ENCODE measurements around the gene RPS14.

The RPS14 gene

DNA sequence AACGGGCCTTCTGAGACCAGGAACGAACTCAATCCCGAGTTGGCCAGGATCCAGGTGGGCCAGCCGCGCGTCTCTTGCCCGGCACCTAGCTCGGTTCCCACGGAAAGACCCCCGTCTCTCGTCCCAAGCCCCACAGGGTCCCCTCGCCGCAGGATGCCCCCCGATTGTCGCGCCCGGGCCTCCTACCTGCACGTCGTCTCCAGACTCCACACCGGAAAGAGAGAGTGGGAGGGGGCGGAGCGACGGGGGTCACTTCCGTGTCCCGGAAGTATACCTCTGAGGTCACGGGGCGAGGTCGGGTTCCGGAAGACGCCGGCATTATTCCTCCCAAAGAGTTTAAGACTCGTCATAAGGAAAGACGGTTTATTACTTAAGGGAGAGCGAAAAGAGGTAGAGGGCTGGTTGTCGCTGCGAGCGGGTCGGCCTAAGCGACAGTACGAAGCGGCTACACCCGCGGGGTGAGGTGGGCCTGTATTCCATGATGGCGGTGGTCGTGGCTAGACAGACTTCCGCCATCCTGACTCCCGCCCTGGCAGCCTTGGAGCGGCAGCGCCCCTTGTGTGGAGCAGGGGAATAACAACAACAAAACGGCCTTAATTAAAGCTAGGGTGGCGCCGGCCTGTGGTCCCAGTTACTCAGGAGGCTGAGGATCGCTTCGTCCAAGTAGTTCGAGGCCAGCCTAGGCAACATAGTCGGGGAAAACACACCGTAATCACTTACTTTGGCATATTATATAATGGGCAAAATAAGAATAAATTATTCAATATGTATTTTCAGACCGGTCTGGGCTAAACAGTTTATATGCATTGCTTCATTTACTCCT, at the start of gene RPS14:
Gene RPS14 (minus strand): TSS at position 223 of the 823 bp plus-strand sequence. CDS start 2,006 bp downstream, outside the sequence.
- DNase-seq, result peak; percentile 96

DNA sequence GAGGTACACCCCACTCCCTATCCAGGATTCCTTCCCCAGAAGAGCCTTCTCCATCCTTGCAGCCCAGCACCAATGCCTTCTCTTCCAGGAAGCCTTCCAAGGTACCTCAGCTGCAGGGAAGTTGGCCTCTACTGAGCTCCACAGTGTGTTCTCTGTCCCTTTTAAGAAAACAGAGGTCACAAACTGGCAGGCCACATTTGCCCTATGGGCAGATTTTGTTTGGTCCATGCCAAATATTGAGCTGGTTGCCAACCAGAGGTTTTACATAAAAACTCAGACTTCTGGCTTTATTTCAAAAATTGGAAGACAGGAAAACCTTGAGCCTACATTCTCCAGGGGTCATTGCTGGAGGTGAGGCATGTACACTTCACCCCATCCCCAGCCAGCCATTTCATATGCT, 49.4 kb upstream of the RPS14 start:
- DNase-seq, result no peak

DNA sequence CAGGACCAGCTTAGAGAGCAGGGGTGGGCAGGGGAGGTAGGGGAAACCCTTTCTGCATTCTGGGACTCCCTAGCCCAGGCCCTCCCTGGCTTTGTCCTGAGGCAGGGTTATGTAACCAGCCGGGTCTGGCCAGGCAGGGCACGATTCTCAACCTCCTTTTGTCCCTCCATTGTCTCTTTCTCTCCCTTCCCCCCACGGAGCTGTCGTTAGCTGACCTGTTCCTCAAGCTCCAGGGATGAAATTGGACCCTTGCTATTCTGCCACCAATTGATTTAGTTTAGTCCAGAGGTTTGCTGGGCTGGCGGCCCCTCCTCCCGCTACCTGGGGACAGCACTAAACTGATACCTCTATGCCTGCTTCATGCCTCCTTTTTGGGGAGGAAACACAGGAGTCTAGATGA, 49.0 kb upstream of the RPS14 start:
- DNase-seq, result no peak

DNA sequence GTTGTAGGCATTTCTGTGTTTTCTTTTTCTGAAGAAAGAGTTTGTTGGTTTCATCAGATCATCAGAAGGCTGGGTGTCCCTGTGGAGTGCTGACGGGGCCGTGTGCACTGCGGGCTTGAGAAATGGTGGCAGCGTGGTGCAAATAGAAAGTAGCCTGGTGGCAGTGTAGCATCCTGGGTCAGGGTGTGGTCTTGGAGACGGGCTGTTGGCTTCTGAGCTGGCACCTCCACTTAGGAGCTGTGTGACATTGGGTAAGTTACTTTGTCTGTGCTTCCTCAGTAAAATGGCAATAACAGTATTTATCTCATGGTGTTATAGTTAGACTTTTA, 48.4 kb upstream of the RPS14 start:
- no peak for DNase-seq

DNA sequence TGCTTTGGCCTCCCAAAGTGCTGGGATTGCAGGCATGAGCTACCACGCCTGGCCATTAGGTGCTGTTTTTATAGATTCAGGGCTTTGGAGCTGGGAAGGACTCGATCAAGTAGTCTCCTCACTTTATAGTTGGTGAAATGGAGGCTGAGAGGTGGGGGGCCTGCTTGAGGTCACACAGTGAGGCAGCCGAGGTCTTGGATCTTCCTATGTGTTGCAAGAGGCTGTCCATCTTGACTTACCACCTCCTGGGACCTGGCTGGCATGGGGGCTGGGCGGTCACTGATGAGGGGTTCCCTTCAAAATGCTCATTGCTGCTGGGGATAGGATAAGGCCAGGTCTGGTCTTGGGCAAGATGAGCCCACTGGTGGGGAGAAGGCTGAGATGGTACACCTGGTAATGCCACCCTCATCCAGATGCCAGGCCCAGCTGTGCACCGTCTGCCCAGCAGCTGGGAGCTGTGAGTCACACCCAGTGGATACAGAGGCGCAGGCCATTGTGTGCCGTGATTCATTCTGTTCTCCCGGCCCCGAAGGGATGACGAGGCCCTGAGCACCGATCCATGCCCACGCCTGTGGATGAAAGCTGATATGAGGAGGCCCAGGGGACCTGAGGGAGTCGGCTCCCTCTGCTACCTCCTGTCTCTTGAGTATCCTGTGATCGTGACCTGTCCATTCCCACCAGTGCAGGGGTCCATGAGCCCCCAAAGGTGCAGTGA, 47.9 kb upstream of the RPS14 start:
- no peak for DNase-seq

DNA sequence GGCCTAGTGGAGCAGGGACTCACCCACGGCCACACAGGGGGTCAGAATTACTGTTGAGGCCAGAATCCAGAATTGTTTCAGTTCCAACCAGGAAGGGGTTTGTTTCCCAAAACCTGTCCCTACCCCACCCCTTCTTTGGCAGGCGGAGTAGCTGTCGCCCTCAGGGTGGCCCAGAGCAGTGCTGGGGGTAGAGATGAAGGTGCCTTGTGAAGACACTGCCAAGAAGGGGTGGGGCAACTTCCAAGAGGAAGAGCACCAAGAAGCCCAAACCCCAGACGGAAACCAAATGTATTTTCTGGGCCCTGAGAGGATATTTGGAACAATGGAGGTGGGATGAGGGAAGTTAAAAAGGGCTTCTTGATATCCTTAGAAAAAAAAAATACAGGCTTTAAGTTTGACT, 47.0 kb upstream of the RPS14 start:
- no peak for DNase-seq

DNA sequence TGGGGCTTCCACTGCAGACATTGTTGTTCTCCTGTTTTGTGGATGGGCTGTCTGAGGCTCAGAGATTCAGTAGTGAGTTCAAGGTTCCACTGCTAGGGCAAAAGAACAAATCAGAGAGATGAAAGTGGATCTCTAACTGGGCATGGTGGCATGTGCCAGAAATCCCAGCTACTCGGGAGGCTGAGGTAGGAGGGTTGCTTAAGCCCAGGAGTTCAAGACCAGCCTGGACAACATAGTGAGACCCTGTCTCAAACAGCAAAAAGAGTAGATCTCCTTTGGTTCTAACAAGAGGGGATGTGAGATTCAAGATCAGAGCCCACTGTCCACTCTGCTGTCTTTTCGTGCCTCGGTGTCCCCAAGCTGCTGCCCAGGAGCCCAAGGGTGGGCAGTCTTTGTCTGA, 46.6 kb upstream of the RPS14 start:
- DNase-seq, result no peak

DNA sequence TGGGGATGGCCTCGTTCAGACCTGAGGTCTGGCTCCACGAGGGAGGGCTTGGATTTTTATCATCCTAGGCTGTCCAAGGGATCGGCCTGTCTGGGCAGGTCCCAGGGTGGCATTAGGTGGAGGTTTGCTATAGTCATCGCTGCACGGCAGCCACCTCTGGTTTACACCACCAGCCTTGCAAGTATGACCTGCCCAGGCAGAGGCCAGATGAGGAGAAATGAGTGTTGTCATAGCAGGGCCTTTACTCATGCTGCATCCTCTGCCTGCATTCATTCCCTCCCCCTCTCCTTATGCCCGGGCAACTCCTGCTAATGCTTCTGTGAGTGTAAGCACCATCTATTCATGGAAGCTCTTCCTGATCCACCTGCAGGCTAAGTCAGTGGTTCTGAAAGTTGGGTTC, 43.1 kb upstream of the RPS14 start:
- no peak for DNase-seq

DNA sequence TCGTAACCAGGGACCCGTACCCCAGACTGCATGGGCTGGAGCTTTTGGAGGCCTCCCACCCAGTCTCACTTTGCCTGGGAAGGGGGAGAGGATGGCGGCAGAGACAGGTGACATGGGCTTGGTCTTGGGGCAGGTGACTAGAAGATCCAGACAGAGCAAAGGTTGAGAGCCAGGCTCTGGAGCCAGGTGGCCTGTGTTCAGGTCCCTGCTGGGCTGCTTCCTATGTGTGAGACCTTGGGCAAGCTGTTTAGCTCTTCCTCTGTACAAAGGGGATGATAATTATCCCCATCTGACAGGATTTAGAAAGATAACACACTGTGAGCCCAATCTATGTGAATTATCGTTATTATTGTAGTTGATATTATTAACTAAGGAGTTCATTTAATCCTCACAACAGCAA, 42.3 kb upstream of the RPS14 start:
- DNase-seq, result no peak

DNA sequence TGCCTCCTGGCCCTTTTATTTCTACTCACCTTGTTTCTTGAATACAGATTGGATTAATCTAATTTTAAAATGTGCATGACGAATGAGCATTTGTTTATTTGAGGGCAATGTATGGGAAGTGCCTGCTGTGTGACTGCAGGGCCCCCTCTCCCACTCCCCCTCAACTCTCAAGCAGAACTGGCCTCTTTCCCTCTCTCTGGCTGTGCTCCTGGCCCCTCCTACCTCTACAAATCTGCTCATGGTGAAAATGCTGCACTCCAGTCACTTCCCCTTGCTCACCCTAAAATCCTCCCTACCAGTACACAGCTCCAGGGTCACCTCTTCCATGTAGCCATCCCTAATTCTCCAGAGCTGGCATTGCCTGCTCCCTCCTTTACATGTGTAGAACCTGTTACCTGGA, 41.2 kb upstream of the RPS14 start:
- DNase-seq, result no peak

DNA sequence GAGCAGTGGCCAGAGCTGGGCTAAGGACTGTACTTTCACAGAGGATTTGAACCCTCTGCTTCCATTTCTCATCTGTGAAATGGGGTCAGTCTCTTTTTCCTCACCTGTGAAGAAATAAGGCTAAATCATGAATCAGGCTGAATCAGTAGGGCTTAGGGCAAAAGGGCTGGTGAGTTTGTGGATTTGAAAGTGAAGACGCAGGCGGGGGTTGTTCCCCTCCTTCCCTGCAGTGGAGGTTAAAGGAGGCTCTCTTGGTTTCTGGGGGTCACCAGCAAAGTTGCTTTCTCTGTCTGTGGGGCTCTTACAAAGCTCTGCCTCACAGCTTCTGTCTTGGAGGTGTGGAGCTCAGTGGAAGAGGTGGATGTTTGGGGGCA, 40.7 kb upstream of the RPS14 start:
- DNase-seq, result no peak

DNA sequence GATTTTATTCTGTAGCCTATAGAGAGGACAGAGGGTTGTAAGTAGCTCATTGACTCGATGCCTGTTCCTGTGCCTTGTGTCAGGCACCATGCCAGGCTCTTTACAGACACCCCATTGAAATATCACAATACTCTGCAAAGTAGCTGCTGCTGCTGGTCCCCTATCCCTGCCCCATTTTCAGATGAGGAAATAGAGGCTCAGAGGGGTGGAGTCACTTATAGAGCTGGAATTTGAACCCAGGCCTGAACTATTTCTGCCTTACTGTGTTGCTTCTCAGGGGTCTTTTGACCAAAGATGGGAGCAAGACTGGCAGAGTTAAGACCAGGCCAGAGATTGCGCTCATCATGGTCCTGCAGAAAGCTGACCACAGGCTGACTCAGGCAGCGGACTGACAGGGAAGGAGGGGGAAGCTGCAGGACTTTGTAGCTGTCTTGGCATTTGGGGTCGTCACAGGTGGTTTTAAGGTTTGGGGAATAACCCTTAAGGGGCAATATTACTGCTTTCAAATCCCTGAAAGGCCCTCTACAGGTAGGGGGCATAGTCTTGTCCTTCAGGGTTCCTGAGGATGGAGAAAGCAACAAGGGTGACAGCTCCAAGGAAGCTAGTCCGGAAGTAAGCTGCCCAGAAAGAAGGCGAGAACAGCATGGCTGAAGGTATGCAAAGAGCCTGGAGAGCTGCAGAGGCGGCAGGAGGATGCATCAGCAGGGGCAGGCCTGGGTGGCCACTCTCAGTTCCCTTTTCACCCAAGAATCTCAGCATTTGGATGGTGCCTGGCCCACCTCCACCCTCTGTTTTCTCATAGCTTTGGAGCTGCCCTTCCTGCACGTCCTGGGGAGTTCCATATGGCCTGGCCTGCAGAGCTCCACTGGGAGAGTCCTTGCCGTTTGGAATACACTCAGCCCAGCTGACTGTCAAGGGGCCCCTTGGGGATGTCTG, 40.1 kb upstream of the RPS14 start:
- no peak for DNase-seq

DNA sequence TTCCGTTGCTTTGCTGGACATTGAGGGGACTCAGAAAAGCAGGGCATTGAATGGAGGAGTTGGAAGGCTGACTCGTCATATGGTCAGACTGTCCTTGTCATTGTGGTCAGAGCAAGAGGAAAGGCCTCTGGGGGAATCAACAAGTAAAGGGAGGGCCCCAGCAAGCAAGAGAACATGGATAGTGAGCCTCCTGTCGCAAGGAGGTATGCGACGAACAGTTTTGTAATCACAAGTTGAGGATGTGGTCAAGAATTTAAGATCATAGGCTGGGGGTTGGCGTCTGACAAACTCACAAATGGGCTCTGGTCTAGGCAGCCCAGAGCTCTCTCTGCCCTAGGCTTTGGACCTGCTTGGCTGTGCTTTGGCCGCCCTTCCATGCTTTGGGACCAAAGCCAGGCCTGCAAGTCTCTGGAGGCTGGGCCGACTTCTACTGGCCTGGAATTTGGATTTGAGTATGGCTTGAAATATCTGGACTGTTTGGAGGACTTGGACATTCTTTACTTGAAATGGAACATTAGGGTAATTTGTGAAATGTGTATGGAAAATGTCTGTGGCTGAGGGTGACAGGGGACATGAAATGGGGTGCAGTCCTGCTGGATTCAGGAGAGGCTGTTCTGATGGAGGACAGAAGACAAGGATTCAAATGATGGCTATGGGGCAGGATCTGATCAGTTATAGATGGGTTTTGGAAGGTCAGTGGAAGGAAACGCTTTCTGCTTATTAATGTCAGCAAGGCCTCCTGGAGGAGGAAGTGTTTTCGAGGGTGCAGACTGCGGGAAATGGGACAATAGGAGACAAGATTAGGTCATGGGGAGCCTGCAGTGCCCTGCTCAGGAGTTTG, 39.2 kb upstream of the RPS14 start:
- DNase-seq, result no peak

DNA sequence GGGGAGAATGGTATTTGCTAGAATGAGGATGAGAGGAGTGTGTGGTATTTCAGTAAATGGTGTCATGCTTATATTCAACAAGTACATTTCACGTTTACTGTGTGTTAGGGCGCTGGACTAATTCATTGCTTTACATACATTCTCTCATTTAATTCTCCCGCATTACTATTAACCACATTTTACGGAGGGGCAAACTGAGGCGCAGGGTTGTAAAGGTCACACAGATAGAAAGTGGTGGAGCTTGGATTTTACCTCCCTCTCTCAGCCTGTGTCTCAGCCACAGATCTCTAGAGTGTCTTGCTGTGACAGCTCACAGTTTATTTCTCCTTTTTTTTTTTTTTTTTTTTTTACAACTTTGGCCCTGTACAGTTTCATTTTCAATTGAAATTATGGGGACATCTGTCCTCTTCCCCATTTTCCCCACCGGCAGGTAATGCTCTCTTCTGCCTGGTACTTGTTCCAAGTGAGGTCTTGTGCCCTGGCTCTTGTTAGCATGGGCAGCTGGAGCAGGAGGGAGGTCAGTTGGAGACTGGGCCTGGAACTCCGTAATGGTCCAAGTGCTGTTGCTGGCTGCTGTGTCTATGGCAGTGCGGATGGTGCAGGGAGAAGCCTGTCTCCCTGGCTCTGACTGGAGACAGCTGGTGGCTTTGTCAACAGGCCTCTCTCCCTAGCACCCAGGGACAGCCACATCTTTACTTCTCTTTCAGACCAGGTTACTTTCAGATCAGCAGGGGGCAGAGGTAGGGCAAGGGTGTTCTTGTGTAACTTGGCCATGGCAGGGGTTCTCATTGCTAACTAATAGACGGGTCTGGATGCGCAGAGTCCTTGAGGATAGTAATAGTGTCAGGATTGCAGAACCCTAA, 37.9 kb upstream of the RPS14 start:
- no peak for DNase-seq

DNA sequence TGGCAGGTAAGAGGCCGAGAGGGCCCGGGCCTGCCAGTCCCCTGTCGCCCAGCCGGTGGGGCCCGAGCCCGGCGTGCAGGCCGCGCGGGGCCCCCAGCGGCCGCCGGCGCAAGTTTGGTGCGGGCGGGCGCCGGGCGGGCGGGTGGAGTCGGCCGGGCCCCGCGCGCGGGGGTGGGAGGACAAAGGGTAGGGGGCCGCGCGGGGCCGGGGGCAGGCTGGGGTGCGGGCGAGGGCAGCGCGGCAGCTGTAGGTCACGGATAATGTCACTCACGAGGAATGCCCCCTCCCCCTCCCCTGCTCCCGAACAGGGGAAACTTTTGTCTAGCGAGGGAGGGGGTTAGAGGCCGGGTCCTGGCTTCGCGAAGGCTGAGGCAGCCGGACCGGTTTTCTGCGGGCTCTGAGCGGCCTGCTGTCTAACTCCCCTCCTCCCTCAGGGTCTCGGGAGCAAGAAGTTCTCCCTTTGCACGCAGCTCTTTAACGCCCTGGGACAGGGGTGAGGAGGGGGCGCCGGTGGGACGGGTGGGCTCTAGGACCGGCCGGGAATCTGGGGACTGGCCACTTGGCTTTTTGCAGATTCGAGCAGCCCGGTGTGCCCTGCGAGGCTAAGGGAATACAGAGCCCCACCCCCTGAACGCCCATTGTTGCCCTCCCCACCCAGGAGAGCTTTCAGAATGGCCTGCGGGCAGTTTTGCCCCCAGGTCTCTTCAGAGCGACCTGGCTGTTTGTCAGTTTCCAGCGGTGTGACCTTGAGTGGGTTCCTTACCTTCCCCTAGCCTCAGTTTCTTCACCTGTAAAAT, 37.1 kb upstream of the RPS14 start:
- DNase-seq, result peak; percentile 43

DNA sequence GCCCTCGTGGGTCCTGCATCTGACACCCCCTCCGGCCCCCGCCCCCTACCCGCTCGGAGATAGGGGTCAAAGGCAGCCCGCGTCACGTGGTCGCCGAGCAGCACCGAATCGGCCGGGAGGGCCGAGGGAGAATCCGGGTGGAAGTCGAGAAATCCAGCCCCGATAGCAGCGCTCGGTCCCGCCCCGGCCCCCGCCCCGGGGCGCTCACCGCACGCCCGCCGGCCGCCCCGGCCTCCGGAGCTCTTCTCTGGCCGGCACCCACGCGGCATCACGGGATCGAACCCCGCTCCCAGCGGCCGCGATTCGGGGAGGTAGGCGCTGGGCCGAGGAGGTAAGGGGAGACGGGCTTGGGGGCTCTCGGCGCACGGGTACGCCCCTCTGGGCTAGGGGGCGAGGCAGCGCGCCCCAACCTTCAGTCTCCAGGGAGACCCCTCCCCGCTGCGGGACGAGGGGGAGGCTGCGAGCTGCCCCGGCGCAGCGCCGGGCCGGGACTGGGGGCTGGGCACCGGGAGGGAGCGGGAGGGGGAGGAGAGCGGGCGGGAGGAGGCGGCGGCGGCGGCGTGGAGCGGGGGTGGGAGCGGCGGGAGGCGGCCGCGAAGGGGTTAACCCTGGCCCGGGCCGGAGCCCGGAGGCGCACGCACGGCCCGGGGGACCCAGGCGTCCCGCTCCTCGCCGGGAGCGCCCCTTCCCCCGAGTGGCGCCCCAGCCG, 36.3 kb upstream of the RPS14 start:
- DNase-seq, result peak; percentile 27

DNA sequence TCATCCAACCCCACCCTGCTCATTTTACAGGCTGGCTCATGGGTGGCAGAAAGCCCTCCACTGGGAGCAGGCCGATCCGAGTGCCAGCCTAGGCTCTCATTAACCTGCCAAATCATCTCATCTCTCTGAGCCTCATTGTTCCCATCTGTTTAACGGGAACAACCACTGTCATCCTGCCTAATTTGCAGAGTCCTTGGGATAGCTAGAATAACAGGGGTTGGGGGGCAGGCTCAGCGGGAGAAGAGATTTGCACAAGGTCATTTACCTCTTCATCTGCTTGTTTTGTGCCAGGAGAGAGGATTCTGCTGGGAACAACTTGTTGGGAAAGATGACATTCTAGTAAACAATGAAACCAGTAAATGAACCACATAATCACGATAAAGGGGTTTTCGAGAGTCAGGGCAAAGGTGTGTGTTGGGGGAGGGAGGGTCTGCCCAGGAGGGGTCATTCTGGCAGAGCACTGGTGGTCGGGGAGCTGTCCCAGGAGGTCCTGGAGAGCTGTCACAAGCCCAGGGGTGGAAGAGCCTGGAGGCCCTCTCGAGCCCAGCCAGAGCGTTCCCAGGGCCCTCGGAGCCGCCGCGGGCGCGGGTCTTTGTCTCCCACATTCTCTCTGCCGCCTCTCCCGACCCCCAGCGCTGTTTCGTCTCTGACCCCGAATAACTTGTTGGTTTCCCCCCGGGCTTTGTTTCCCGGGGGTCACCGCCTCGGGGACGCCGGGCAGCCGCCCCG, 35.6 kb upstream of the RPS14 start:
- no peak for DNase-seq

DNA sequence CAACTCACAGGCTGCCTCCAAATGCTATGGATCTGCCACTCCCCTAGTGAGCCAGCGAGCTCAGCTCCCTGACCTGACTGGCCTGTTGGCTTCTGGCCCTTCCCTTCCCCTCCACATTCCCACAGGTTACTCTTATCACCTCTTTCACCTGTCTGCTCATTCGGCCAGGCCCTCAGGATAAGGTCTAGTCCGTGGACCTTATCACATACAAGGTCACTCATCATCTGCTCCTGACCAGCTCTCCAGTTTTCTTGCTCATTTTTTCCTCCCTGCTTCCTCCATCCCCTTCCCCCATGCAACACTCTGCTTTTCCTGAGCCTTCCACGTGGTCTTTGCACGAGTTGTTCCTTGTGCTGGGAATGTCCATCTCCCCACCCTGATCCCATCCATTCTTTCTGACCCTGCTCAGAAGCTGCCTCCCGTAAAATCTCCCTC, 32.5 kb upstream of the RPS14 start:
- DNase-seq, result no peak

DNA sequence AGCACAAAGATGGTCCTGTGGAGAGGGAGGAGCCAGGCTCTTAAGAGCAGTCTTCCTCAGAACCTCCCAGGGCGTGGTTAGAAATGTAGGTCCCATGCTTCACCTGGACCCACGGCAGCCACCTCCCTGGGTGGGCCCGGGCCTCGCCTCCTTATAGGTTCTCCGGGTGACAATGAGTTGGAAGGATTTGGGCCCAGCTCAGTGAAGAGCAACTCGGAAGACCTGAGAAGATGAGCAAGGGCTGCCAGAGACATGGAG, 32.1 kb upstream of the RPS14 start:
- DNase-seq, result no peak

DNA sequence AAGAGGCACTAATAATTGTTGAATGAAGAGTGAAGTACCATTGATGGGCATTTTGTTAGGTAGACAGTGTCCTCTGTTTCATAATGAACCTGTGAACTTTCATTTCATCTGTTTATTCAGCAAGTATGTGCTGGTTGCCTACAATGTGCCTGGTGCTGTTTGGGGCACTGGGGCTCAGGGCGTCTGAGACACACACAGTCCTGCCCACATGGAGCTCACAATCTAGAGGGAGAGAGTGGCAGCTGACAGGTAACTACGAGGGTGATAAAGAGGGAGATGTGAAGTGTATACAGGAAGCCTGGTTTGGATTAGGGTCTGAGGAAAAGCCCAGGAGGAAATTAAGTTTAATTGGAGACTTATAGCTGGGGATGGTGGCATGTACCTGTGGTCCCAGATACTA, 29.9 kb upstream of the RPS14 start:
- DNase-seq, result no peak

Measured in activated naive CD4-positive, alpha-beta T cell treated with Interleukin-2 at 50 U/mL for 16 hours (primary cell).